Measurements from ENCODE around the gene QRICH1.

The QRICH1 gene

GRCh38 chr3:48982686-48983085 lies 111.2 kb downstream of the QRICH1 start:
- no peak for TF ChIP-seq CTCF (conservative IDR thresholded peaks at IDR 0.05; ENCODE audit: low read depth, low read length)
- H3K4me3 ChIP-seq (ENCODE audit: low read length): no peak overlapping the region
- DNase-seq (ENCODE audit: low read depth): no peak

GRCh38 chr3:48982016-48982415 lies 111.9 kb downstream of the QRICH1 start:
- H3K4me3 ChIP-seq (ENCODE audit: low read length): no peak overlapping the region
- no peak for TF ChIP-seq CTCF (conservative IDR thresholded peaks at IDR 0.05; ENCODE audit: low read depth, low read length)
- DNase-seq (ENCODE audit: low read depth): no peak

GRCh38 chr3:48980295-48980694 lies 113.6 kb downstream of the QRICH1 start:
- TF ChIP-seq CTCF (conservative IDR thresholded peaks at IDR 0.05; ENCODE audit: low read depth, low read length): no peak
- DNase-seq (ENCODE audit: low read depth): no peak
- H3K4me3 ChIP-seq (ENCODE audit: low read length): no peak overlapping the region

All from retinal pigment epithelial cell (primary cell).